IMR-90 (cell line): ENCODE results near the gene TMC1. TPM values are rescaled to one million over a fixed set of nuclear protein-coding genes. Genes with fewer than 3 reads are reported as not detected.
"Not testable (repeated sequence)": the region's sequence is repeated elsewhere in the genome, so short reads cannot be mapped to it uniquely, and the experiment has no call there.

Experiments used
- ATAC-seq: fragments of 200-7000 bp; cut with Tn5 transposase; 2 replicates; pipeline ENCODE4 v1.9.1; 2020; ENCODE audit warnings: low read depth, mild to moderate bottlenecking, moderate library complexity
- BruUV-seq: library from RNA; stranded (reverse); fragments of 400-500 nt; replicated peaks from 2 replicates; lab custom pipeline; 2021; lab: Mats Ljungman, UMichigan
- CTCF ChIA-PET: fragments of 300-600 bp; formaldehyde crosslinking; extraction: SDS; loops from one replicate; lab custom pipeline; 2021; ENCODE audit warnings: antibody characterized with exemption; lab: Yijun Ruan, JAX
- POLR2A ChIA-PET: fragments of 300-600 bp; sonication (Branson Sonifier 250); formaldehyde crosslinking; loops from one replicate; lab custom pipeline; 2022; ENCODE audit warnings: antibody characterized with exemption; ENCODE audit not compliant: unreplicated experiment; lab: Charles Lee
- DNase-seq: peaks from one replicate; pipeline ENCODE4 v3.0.0; 2013
- H2AFZ ChIP-seq: replicated peaks from 2 replicates; pipeline ENCODE3; 2013; ENCODE audit warnings: low read length, mild to moderate bottlenecking; ENCODE audit not compliant: poor library complexity
- H2AK5ac ChIP-seq: 2 replicates; pipeline ENCODE4 v1.6.1; 2013; ENCODE audit warnings: low read depth, low read length, inconsistent platforms
- H2AK9ac ChIP-seq: replicated peaks from 2 replicates; pipeline ENCODE3; 2013; ENCODE audit warnings: mild to moderate bottlenecking, low read depth, low read length, moderate library complexity; ENCODE audit not compliant: poor library complexity
- H2BK120ac ChIP-seq: 2 replicates; pipeline ENCODE4 v1.6.1; 2013; ENCODE audit warnings: low read depth, low read length, inconsistent platforms
- H2BK15ac ChIP-seq: 3 replicates; pipeline ENCODE4 v1.6.1; 2013; ENCODE audit warnings: low read depth, low read length, inconsistent platforms
- H2BK20ac ChIP-seq: 2 replicates; pipeline ENCODE4 v1.6.1; 2013; ENCODE audit warnings: low read depth, mild to moderate bottlenecking, inconsistent platforms, low read length, moderate library complexity
- H2BK5ac ChIP-seq: 2 replicates; pipeline ENCODE4 v1.6.1; 2013; ENCODE audit warnings: mild to moderate bottlenecking, low read depth, low read length, inconsistent platforms; ENCODE audit not compliant: poor library complexity, severe bottlenecking
- H3K14ac ChIP-seq: replicated peaks from 2 replicates; pipeline ENCODE4 v1.6.1; 2013; ENCODE audit warnings: low read depth, low read length, inconsistent platforms
- H3K18ac ChIP-seq: 2 replicates; pipeline ENCODE4 v1.6.1; 2013; ENCODE audit warnings: low read depth, low read length, control low read depth
- H3K23ac ChIP-seq: 2 replicates; pipeline ENCODE4 v1.6.1; 2013; ENCODE audit warnings: low read depth, low read length, inconsistent platforms
- H3K27ac ChIP-seq: 2 replicates; pipeline ENCODE4 v1.5.1; 2013; ENCODE audit warnings: mild to moderate bottlenecking, control low read depth, low read length; ENCODE audit not compliant: insufficient read depth
- H3K27me3 ChIP-seq: 2 replicates; pipeline ENCODE4 v1.6.1; 2013; ENCODE audit warnings: low read length; ENCODE audit not compliant: control insufficient read depth, insufficient read depth
- H3K36me3 ChIP-seq: 2 replicates; pipeline ENCODE4 v1.6.1; 2013; ENCODE audit warnings: low read length, mixed read lengths; ENCODE audit not compliant: control insufficient read depth, insufficient read depth
- H3K4ac ChIP-seq: 2 replicates; pipeline ENCODE4 v1.6.1; 2013; ENCODE audit warnings: low read depth, low read length, inconsistent platforms
- H3K4me1 ChIP-seq: 2 replicates; pipeline ENCODE4 v1.6.1; 2013; ENCODE audit warnings: low read length, mixed read lengths; ENCODE audit not compliant: control insufficient read depth, insufficient read depth
- H3K4me2 ChIP-seq: 2 replicates; pipeline ENCODE4 v1.6.1; 2013; ENCODE audit warnings: low read depth, mild to moderate bottlenecking, control low read depth, low read length, moderate library complexity
- H3K4me3 ChIP-seq: 2 replicates; pipeline ENCODE4 v1.5.1; 2013; ENCODE audit warnings: low read depth, mild to moderate bottlenecking, control low read depth, low read length, moderate library complexity; ENCODE audit not compliant: insufficient read depth
- H3K56ac ChIP-seq: 2 replicates; pipeline ENCODE4 v1.6.1; 2013; ENCODE audit warnings: low read length, inconsistent platforms; ENCODE audit not compliant: insufficient read depth; ENCODE audit errors: extremely low read depth
- H3K79me1 ChIP-seq, 2 experiments: 2 replicates each; pipeline ENCODE4 v1.6.1; 2013; ENCODE audit warnings: low read length in 2 of 2, inconsistent platforms in 1 of 2, low read depth in 1 of 2
- H3K9ac ChIP-seq: 2 replicates; pipeline ENCODE4 v1.6.1; 2013; ENCODE audit warnings: low read depth, low read length, control low read depth
- H3K9me1 ChIP-seq: 2 replicates; pipeline ENCODE4 v1.6.1; 2013; ENCODE audit warnings: low read length, inconsistent platforms; ENCODE audit not compliant: insufficient read depth
- H3K9me3 ChIP-seq: 2 replicates; pipeline ENCODE4 v1.6.1; 2013; ENCODE audit warnings: low read length; ENCODE audit not compliant: control insufficient read depth, insufficient read depth
- H4K20me1 ChIP-seq: 2 replicates; pipeline ENCODE4 v1.6.1; 2013; ENCODE audit warnings: low read length, inconsistent platforms; ENCODE audit not compliant: insufficient read depth
- H4K5ac ChIP-seq: 2 replicates; pipeline ENCODE4 v1.6.1; 2013; ENCODE audit warnings: mild to moderate bottlenecking, low read depth, low read length, control low read depth
- H4K8ac ChIP-seq, 2 experiments: 2 replicates each; pipeline ENCODE4 v1.6.1; 2013; ENCODE audit warnings: low read depth in 2 of 2, low read length in 2 of 2, control low read depth in 1 of 2, inconsistent platforms in 1 of 2
- H4K91ac ChIP-seq: 2 replicates; pipeline ENCODE4 v1.6.1; 2013; ENCODE audit warnings: low read depth, low read length, inconsistent platforms; ENCODE audit not compliant: insufficient read depth
- WGBS, 2 experiments: methylation state at CpG; one replicate each; pipeline versions ENCODE4 v1.1.5 to v1.1.7; 2013; ENCODE audit warnings: missing lambda C conversion rate in 2 of 2; ENCODE audit not compliant: insufficient read length in 1 of 2; ENCODE audit errors: extremely low coverage in 2 of 2; 5-methylcytosine and 5-hydroxymethylcytosine counted together
- dilution Hi-C: fragments of 300-500 bp; cut with HindIII; formaldehyde crosslinking; loops from one replicate; pipeline ENCODE4 v1.14.3; 2018; ENCODE audit warnings: low sequenced_read_pairs; ENCODE audit not compliant: unreplicated experiment
- in situ Hi-C: fragments of 300-500 bp; cut with MboI; formaldehyde crosslinking; loops from 3 replicates; pipeline ENCODE4 v1.14.3; 2019; ENCODE audit warnings: low sequenced_read_pairs, inconsistent platforms, mixed read lengths
- intact Hi-C: fragments of 100-400 bp; cut with micrococcal nuclease; formaldehyde crosslinking; loops from 2 replicates; pipeline ENCODE4 v1.10.0; 2022
- polyA plus RNA-seq, 3 experiments: library from polyadenylated mRNA; depleted of rRNA; stranded (reverse); fragments of >200 nt; gene quantifications; 2 replicates each; pipeline ENCODE4 v1.2.3, GENCODE V29; 2012; ENCODE audit warnings: low replicate concordance in 1 of 3
- total RNA-seq: library from RNA; depleted of rRNA; stranded (reverse); fragments of >200 nt; gene quantifications from 2 replicates; pipeline ENCODE4 v1.2.3, GENCODE V29; 2012

Gene TMC1
- total and polyA plus RNA-seq, 2 of the 4 experiments (the other 2 are of a cell fraction), result not detected

- CTCF ChIA-PET, H3K79me1 ChIP-seq, H2AFZ ChIP-seq, H3K4me3 ChIP-seq, dilution Hi-C loops, H3K9ac ChIP-seq, H4K5ac ChIP-seq, H3K4me2 ChIP-seq, H3K18ac ChIP-seq, H3K9me3 ChIP-seq, intact Hi-C loops, H2BK20ac ChIP-seq, H3K4me1 ChIP-seq, H4K8ac ChIP-seq, H2BK120ac ChIP-seq, H3K4ac ChIP-seq, H3K9me1 ChIP-seq, BruUV-seq, H2AK5ac ChIP-seq, POLR2A ChIA-PET, H3K56ac ChIP-seq, H4K20me1 ChIP-seq, H3K23ac ChIP-seq, DNase-seq, H2AK9ac ChIP-seq, H4K91ac ChIP-seq, H2BK15ac ChIP-seq, in situ Hi-C loops, H2BK5ac ChIP-seq, H3K27ac ChIP-seq, H3K14ac ChIP-seq, H3K27me3 ChIP-seq, ATAC-seq, H3K36me3 ChIP-seq: not testable (repeated sequence)
- 100% methylated on average over 5 of the region's 35 CpGs; no CpG with 5 or more reads in 1 of the 2 experiments for WGBS, 2 experiments
These were observed 285.0 kb downstream of the TMC1 start for GRCh38 chr9:72806313-72806809.
